BJ (cell line): ENCODE results near the gene PTPRJ. TPM values are rescaled to one million over a fixed set of nuclear protein-coding genes. Genes with fewer than 3 reads are reported as not detected.

Experiments used
- CTCF ChIA-PET: fragments of 350-600 bp; formaldehyde crosslinking; extraction: SDS; loops from one replicate; lab custom pipeline; 2021; ENCODE audit warnings: antibody characterized with exemption, inconsistent platforms; lab: Yijun Ruan, JAX
- POLR2A ChIA-PET: fragments of 300-600 bp; sonication (Branson Sonifier 250); formaldehyde crosslinking; extraction: SDS; loops from one replicate; lab custom pipeline; 2021; ENCODE audit warnings: antibody characterized with exemption; lab: Charles Lee
- DNase-seq: peaks from one replicate; pipeline ENCODE4 v3.0.0-alpha.2; 2011; ENCODE audit warnings: low read depth
- H3K27me3 ChIP-seq: 2 replicates; pipeline ENCODE4 v1.6.0; 2011; ENCODE audit warnings: low read length; ENCODE audit not compliant: control insufficient read depth, insufficient read depth
- H3K36me3 ChIP-seq: 2 replicates; pipeline ENCODE4 v1.5.1; 2011; ENCODE audit warnings: low read length; ENCODE audit not compliant: control insufficient read depth, insufficient read depth
- H3K4me3 ChIP-seq: 2 replicates; pipeline ENCODE4 v1.5.1; 2011; ENCODE audit warnings: low read depth, mild to moderate bottlenecking, control low read depth, low read length
- polyA plus RNA-seq: library from polyadenylated mRNA; depleted of rRNA; stranded (reverse); fragments of >200 nt; gene quantifications from 2 replicates; pipeline ENCODE4 v1.2.3, GENCODE V29; 2011
- TF ChIP-seq, protein P1 (sequence below): IDR thresholded peaks from 2 replicates; pipeline ENCODE4 v1.5.1; 2011; ENCODE audit warnings: low read depth, mild to moderate bottlenecking, control low read depth, inconsistent platforms, low read length, moderate library complexity; ENCODE audit not compliant: insufficient read depth

The PTPRJ gene
- polyA plus RNA-seq, 1 experiment = 3.8 TPM

DNA sequence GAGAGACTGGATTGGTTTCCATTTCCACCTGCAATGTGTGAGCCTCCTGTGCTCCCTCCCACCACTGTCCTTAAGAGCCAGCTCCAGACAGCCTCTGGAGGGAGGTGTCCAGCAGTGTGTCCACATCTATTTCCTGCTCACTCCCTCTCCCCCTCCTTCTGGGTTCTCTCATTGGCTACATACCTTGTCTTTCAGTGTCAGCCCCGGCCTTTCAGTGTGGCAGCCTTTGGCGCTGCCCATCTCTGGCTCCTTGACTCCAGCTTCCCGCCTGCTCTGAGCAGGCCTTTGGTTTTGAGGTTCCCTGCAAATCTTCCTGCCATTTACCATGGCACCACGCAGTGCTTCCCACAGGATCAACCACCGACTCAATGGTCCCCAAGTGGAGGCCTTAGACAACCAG lies 19.0 kb upstream of the PTPRJ start:
- no peaks in the 10 kb centered on the region for H3K27me3 ChIP-seq
- no peak overlapping the region for H3K4me3 ChIP-seq
- no peak for DNase-seq
- H3K36me3 ChIP-seq = no peaks in the 10 kb centered on the region
- TF ChIP-seq, protein P1, sequence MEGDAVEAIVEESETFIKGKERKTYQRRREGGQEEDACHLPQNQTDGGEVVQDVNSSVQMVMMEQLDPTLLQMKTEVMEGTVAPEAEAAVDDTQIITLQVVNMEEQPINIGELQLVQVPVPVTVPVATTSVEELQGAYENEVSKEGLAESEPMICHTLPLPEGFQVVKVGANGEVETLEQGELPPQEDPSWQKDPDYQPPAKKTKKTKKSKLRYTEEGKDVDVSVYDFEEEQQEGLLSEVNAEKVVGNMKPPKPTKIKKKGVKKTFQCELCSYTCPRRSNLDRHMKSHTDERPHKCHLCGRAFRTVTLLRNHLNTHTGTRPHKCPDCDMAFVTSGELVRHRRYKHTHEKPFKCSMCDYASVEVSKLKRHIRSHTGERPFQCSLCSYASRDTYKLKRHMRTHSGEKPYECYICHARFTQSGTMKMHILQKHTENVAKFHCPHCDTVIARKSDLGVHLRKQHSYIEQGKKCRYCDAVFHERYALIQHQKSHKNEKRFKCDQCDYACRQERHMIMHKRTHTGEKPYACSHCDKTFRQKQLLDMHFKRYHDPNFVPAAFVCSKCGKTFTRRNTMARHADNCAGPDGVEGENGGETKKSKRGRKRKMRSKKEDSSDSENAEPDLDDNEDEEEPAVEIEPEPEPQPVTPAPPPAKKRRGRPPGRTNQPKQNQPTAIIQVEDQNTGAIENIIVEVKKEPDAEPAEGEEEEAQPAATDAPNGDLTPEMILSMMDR = no peak
- ChIA-PET POLR2A (no interaction called here), CTCF (interaction anchor here (1.0 kb wide), 1 partner anchor 148 kb away, joined by 3 read pairs; no protein-coding TSS in a partner anchor)

DNA sequence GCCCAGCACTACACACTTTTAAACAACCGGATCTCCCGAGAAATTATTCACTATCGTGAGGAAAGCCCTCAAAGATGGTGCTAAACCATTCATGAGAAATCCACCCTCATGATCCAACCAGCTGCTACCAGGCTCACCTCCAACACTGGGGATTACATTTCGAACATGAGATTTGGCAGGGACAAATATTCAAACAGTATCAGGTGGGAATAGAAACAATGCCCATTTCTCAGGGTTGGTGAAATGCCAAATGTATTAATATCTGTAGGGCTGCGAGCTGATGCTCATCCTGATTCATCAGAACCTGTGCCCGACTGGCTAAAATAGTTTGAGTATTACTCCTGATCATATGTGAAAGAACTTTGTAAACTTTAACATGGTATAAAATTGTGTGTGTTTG lies 15.8 kb upstream of the PTPRJ start:
- TF ChIP-seq, protein P1 = no peak
- H3K36me3 ChIP-seq = no peaks in the 10 kb centered on the region
- no peak for DNase-seq
- H3K27me3 ChIP-seq = no peaks in the 10 kb centered on the region
- POLR2A ChIA-PET = no interaction called here
- CTCF ChIA-PET = no interaction called here
- no peak overlapping the region for H3K4me3 ChIP-seq

DNA sequence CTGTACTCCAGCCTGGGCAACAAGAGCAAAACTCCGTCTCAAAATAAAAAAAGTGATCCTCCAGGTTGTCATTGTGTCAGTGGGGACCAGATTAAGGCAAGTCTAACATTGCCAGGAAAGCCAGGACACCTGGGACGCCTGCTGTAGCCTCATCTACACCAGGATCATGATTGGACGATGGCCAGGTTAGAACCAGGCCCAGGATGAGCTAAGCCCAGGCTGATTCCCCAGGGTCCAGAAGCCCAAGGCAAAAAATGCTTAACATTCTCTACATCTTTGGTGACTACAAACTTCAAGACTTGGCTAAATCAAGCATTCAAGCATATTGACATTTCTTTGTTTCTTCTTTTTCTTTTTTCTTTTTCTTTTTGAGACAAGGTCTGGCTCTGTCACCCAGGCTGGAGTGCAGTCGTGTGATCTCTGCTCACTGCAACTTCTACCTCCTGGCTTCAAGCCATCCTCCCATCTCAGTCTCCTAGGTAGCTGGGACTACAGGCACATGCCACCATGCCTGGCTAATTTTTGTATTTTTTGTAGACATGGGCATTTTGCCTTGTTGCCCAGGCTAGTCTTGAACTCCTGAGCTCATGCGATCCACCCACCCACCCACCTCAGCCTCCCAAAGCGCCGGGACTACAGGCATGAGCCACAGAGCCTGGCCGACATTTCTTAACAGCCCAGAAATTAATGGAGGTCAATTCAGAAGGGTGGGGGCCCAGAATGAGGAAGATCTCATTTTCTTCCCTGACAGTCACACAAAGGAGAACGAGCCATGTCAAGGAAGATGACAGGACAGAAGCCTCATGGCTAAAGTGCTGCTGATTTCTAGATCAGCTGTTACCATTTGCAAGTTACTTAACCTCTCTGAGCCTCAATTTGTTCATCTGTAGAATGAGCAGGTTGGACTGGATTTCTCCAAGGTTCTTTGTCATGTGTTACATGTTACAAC lies 12.5 kb upstream of the PTPRJ start:
- POLR2A ChIA-PET = no interaction called here
- H3K36me3 ChIP-seq = no peaks in the 10 kb centered on the region
- no peaks in the 10 kb centered on the region for H3K27me3 ChIP-seq
- no peak for DNase-seq
- no peak overlapping the region for H3K4me3 ChIP-seq
- CTCF ChIA-PET = interaction anchor here (0.7 to 1.7 kb wide), 3 partner anchors 12 to 142 kb away, joined by 3 to 4 read pairs (median 3); no protein-coding TSS in a partner anchor
- TF ChIP-seq, protein P1 = no peak

DNA sequence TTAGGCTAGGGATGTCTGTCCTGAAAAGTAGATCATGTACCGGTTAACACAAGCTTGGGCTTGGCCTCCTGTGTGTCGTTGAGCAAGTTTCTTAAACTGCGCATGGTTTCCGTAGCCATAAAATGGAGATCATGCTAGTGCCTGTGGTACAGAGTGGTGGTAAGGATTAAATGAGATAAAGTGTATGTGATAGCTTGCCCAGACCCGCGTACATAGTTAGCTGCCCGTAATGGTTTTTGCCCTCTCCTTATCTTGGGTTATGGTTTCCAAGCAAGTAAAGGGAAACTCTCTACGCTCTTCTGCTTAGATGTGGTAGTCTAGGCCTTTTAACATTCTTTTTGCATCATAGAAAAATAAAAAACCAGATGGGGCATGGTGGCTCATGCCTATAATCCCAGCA lies 11.0 kb upstream of the PTPRJ start:
- POLR2A ChIA-PET = no interaction called here
- CTCF ChIA-PET = interaction anchor here (0.9 to 1.7 kb wide), 4 partner anchors 10 to 142 kb away, joined by 4 to 6 read pairs (median 4); no protein-coding TSS in a partner anchor

DNA sequence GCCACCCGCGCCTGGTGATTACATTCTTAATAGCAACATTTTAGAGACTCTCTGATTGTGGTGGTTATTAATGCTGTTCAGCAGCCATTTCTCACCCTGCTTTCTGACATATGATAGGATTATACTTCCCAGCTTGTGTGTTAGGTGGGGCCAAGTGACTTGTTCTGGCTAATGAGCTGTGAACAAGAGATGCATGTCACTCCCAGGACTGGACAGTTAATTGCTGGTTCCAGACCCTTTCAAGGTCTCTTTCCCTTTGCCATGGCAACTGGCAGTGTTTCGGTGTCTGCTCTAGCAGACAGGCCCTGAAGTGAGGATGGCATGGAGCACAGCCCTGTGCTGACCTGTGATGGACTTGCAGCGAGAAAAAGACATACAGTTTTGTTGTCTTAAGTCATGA lies 8.9 kb upstream of the PTPRJ start:
- ChIA-PET POLR2A (interaction anchor here (0.6 to 0.7 kb wide), 2 partner anchors 13 to 34 kb away, joined by 3 to 7 read pairs; no protein-coding TSS in a partner anchor), CTCF (interaction anchor here (0.7 to 0.8 kb wide), 2 partner anchors 18 to 39 kb away, joined by 3 read pairs; no protein-coding TSS in a partner anchor)
- H3K36me3 ChIP-seq = no peaks in the 10 kb centered on the region
- no peak for DNase-seq
- TF ChIP-seq, protein P1 = no peak
- H3K4me3 ChIP-seq = no peak overlapping the region
- no peaks in the 10 kb centered on the region for H3K27me3 ChIP-seq

More for the DNA sequence above, 11.0 kb upstream of the PTPRJ start:
- no peaks in the 10 kb centered on the region for H3K27me3 ChIP-seq
- TF ChIP-seq, protein P1 = no peak
- no peaks in the 10 kb centered on the region for H3K36me3 ChIP-seq
- no peak overlapping the region for H3K4me3 ChIP-seq
- DNase-seq = no peak
